HEK293 (cell line): Measurements from ENCODE around the gene ZNF197.

Experiments
- CTCF ChIA-PET: fragments of 350-600 bp; formaldehyde crosslinking; extraction: SDS; loops from one replicate; lab custom pipeline; 2021; ENCODE audit warnings: antibody characterized with exemption; lab: Yijun Ruan, JAX
- POLR2A ChIA-PET: fragments of 300-600 bp; formaldehyde crosslinking; extraction: SDS; loops from one replicate; lab custom pipeline; 2020; ENCODE audit warnings: antibody characterized with exemption, inconsistent platforms; lab: Yijun Ruan, JAX
- H3K27ac ChIP-seq: fragments of 200-500 bp; sonication (Bioruptor generic); 2 replicates; pipeline ENCODE4 v1.5.1; 2014; ENCODE audit warnings: low read depth, low read length, control low read depth, inconsistent platforms; ENCODE audit errors: extremely low read depth
- H3K36me3 ChIP-seq, 2 experiments: fragments of 200-500 bp in 1 of 2; sonication (Bioruptor generic) in 1 of 2; 1 replicate in 1 of 2; 2 replicates in 1 of 2; pipeline ENCODE4 v1.5.1; 2014 to 2017; ENCODE audit warnings: inconsistent platforms in 2 of 2, low read length in 2 of 2; ENCODE audit not compliant: control insufficient read depth in 2 of 2, insufficient read depth in 1 of 2
- H3K4me1 ChIP-seq: fragments of 200-500 bp; sonication (Bioruptor generic); 2 replicates; pipeline ENCODE4 v1.5.1; 2014; ENCODE audit warnings: mild to moderate bottlenecking, low read length, inconsistent platforms; ENCODE audit not compliant: control insufficient read depth, insufficient read depth
- H3K4me3 ChIP-seq: 2 replicates; pipeline ENCODE4 v1.5.1; 2011; ENCODE audit warnings: low read depth, mild to moderate bottlenecking, control low read depth, low read length, moderate library complexity
- H3K9me3 ChIP-seq: fragments of 200-500 bp; sonication (Bioruptor generic); 2 replicates; pipeline ENCODE4 v1.5.1; 2014; ENCODE audit warnings: low read depth, low read length, inconsistent platforms; ENCODE audit not compliant: control insufficient read depth, insufficient read depth
- EGR2 ChIP-seq: fragments of 450-650 bp; formaldehyde crosslinking; IDR thresholded peaks from 2 replicates; pipeline ENCODE4 v1.5.1; 2016; ENCODE audit warnings: low read depth, missing biosample characterization, missing genetic modification characterization
- GFI1B ChIP-seq: fragments of 450-650 bp; formaldehyde crosslinking; IDR thresholded peaks from 2 replicates; pipeline ENCODE4 v1.5.1; 2016; ENCODE audit warnings: missing biosample characterization, missing genetic modification characterization
- MYNN ChIP-seq: fragments of 450-650 bp; formaldehyde crosslinking; IDR thresholded peaks from 2 replicates; pipeline ENCODE4 v1.5.1; 2016; ENCODE audit warnings: missing biosample characterization, missing genetic modification characterization, borderline replicate concordance
- SP3 ChIP-seq: fragments of 450-650 bp; formaldehyde crosslinking; IDR thresholded peaks from 2 replicates; pipeline ENCODE4 v1.5.1; 2016; ENCODE audit warnings: missing biosample characterization, missing genetic modification characterization
- WT1 ChIP-seq: fragments of 450-650 bp; formaldehyde crosslinking; IDR thresholded peaks from 2 replicates; pipeline ENCODE4 v1.5.1; 2016; ENCODE audit warnings: missing biosample characterization, missing genetic modification characterization
- YY2 ChIP-seq: fragments of 450-650 bp; formaldehyde crosslinking; IDR thresholded peaks from 2 replicates; pipeline ENCODE4 v1.5.1; 2016; ENCODE audit warnings: missing biosample characterization, missing genetic modification characterization
- ZBTB21 ChIP-seq: fragments of 450-650 bp; formaldehyde crosslinking; IDR thresholded peaks from 2 replicates; pipeline ENCODE4 v1.5.1; 2017; ENCODE audit warnings: missing biosample characterization, missing genetic modification characterization
- ZEB2 ChIP-seq: fragments of 450-650 bp; formaldehyde crosslinking; IDR thresholded peaks from 2 replicates; pipeline ENCODE4 v1.5.1; 2016; ENCODE audit warnings: missing biosample characterization, missing genetic modification characterization
- ZNF133 ChIP-seq: fragments of 450-650 bp; formaldehyde crosslinking; IDR thresholded peaks from 2 replicates; pipeline ENCODE4 v1.5.1; 2016; ENCODE audit warnings: missing biosample characterization, missing genetic modification characterization
- ZNF155 ChIP-seq: fragments of 450-650 bp; formaldehyde crosslinking; IDR thresholded peaks from 2 replicates; pipeline ENCODE4 v1.5.1; 2016; ENCODE audit warnings: missing biosample characterization, missing genetic modification characterization
- ZNF184 ChIP-seq: fragments of 450-650 bp; IDR thresholded peaks from 2 replicates; pipeline ENCODE4 v1.5.1; 2018; ENCODE audit warnings: missing biosample characterization, mild to moderate bottlenecking, missing genetic modification characterization
- ZNF221 ChIP-seq: fragments of 450-650 bp; formaldehyde crosslinking; IDR thresholded peaks from 2 replicates; pipeline ENCODE4 v1.5.1; 2017; ENCODE audit warnings: missing biosample characterization, missing genetic modification characterization, borderline replicate concordance
- ZNF433 ChIP-seq: fragments of 450-650 bp; formaldehyde crosslinking; IDR thresholded peaks from 2 replicates; pipeline ENCODE4 v1.5.1; 2016; ENCODE audit warnings: missing biosample characterization, missing genetic modification characterization, low read depth
- ZNF549 ChIP-seq: fragments of 450-650 bp; IDR thresholded peaks from 2 replicates; pipeline ENCODE4 v1.5.1; 2018; ENCODE audit warnings: missing biosample characterization, missing genetic modification characterization, mild to moderate bottlenecking, inconsistent platforms, moderate library complexity
- ZNF777 ChIP-seq: fragments of 450-650 bp; formaldehyde crosslinking; IDR thresholded peaks from 2 replicates; pipeline ENCODE4 v1.5.1; 2017; ENCODE audit warnings: missing biosample characterization, missing genetic modification characterization, borderline replicate concordance
- ZSCAN16 ChIP-seq: fragments of 450-650 bp; formaldehyde crosslinking; IDR thresholded peaks from 2 replicates; pipeline ENCODE4 v1.5.1; 2016; ENCODE audit warnings: missing biosample characterization, missing genetic modification characterization
- TF ChIP-seq, protein P1 (sequence below): fragments of 450-650 bp; IDR thresholded peaks from 2 replicates; pipeline ENCODE4 v1.5.1; 2018; ENCODE audit warnings: missing biosample characterization, mild to moderate bottlenecking, missing genetic modification characterization
- TF ChIP-seq, protein P2 (sequence below): fragments of 450-650 bp; formaldehyde crosslinking; IDR thresholded peaks from 2 replicates; pipeline ENCODE4 v1.5.1; 2016; ENCODE audit warnings: missing biosample characterization, missing genetic modification characterization
- TF ChIP-seq, protein P3 (sequence below): fragments of 450-650 bp; formaldehyde crosslinking; IDR thresholded peaks from 2 replicates; pipeline ENCODE4 v1.5.1; 2017; ENCODE audit warnings: missing biosample characterization, missing genetic modification characterization
- TF ChIP-seq, protein P4 (sequence below): fragments of 450-650 bp; formaldehyde crosslinking; IDR thresholded peaks from 2 replicates; pipeline ENCODE4 v1.5.1; 2016; ENCODE audit warnings: missing biosample characterization, missing genetic modification characterization

ZNF197 gene

DNA sequence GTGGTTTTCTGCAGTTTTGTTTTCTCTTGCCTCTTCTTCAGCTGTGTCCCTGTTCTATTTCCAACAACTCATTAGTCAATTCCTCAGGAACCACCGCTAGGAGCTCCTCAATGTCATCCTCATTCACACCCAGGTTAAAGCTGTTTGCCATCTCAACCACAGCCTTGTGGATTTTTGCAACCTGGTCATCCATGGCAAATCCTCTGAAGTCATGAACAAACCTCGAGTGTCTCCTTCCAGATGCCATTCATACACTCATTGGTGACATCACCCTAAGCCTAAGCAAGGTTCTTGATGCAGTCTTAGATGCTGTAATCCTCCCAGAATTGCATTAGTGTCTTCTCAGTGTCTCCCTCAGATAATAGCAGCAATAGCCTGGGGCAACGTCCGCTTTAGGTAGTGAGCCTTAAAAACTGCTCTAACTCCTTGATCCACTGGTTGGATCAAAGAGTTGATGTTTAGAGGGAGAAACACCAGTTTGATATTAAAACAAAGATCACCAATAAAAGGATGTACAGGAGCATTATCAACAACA lies 56.2 kb downstream of the ZNF197 start (continued):
- TF ChIP-seq, protein P1, sequence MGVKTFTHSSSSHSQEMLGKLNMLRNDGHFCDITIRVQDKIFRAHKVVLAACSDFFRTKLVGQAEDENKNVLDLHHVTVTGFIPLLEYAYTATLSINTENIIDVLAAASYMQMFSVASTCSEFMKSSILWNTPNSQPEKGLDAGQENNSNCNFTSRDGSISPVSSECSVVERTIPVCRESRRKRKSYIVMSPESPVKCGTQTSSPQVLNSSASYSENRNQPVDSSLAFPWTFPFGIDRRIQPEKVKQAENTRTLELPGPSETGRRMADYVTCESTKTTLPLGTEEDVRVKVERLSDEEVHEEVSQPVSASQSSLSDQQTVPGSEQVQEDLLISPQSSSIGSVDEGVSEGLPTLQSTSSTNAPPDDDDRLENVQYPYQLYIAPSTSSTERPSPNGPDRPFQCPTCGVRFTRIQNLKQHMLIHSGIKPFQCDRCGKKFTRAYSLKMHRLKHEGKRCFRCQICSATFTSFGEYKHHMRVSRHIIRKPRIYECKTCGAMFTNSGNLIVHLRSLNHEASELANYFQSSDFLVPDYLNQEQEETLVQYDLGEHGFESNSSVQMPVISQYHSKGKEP = no peak
- no peak for TF ChIP-seq MYNN

DNA sequence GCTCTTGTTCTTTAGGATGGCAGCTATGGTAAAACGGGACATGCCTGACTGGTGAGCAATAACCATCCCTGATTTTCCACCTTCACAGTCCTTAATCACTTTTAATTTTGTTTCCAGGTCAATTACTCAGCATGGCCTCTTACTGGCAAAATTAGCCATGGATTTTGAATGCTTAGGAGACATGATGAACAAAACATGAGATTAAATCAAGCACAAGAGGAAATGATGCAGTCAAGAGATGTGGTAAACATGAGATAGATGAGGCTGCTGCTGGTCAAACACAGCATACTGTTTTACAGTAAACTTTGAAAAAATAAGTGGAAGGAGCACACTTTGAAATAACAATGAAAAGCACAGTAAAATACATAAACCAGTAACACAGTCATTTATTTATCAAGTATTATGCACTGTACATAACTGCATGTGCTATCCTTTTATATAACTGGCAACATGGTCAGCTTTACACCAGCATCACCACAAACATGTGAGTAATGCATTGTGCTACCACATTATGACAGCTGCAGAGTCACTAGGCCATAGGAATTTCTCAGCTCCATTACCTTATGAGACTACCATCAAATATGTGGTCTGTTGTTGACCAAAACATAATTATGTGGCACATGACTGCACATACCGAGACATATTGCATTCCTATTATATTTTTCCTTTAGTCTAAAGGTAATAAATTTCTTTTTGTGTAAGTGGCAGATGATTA lies 57.5 kb downstream of the ZNF197 start:
- POLR2A ChIA-PET = no interaction called here
- CTCF ChIA-PET = no interaction called here
- H3K36me3 ChIP-seq = no peaks in the 10 kb centered on the region
- H3K9me3 ChIP-seq = no peaks in the 10 kb centered on the region
- H3K4me1 ChIP-seq = no peaks in the 10 kb centered on the region
- H3K4me3 ChIP-seq = no peak overlapping the region
- TF ChIP-seq, protein P2, sequence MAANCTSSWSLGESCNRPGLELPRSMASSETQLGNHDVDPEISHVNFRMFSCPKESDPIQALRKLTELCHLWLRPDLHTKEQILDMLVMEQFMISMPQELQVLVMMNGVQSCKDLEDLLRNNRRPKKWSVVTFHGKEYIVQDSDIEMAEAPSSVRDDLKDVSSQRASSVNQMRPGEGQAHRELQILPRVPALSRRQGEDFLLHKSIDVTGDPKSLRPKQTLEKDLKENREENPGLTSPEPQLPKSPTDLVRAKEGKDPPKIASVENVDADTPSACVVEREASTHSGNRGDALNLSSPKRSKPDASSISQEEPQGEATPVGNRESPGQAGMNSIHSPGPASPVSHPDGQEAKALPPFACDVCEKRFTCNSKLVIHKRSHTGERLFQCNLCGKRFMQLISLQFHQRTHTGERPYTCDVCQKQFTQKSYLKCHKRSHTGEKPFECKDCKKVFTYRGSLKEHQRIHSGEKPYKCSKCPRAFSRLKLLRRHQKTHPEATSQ (tag by site-specific recombination) = no peak
- TF ChIP-seq GFI1B (tag by site-specific recombination) = no peak
- no peak for TF ChIP-seq ZNF133 (tag by site-specific recombination)
- no peak for TF ChIP-seq SP3 (tag by site-specific recombination)
- no peak for TF ChIP-seq ZEB2
- TF ChIP-seq ZNF549 = no peak
- TF ChIP-seq ZNF777 (tag by site-specific recombination) = no peak
- TF ChIP-seq, protein P3, sequence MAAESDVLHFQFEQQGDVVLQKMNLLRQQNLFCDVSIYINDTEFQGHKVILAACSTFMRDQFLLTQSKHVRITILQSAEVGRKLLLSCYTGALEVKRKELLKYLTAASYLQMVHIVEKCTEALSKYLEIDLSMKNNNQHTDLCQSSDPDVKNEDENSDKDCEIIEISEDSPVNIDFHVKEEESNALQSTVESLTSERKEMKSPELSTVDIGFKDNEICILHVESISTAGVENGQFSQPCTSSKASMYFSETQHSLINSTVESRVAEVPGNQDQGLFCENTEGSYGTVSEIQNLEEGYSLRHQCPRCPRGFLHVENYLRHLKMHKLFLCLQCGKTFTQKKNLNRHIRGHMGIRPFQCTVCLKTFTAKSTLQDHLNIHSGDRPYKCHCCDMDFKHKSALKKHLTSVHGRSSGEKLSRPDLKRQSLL (tag by site-specific recombination) = no peak
- no peak for TF ChIP-seq ZNF184 (tag by site-specific recombination)
- no peak for TF ChIP-seq WT1 (tag by site-specific recombination)
- no peak for TF ChIP-seq ZNF433 (tag by site-specific recombination)
- no peak overlapping the region for H3K27ac ChIP-seq

DNA sequence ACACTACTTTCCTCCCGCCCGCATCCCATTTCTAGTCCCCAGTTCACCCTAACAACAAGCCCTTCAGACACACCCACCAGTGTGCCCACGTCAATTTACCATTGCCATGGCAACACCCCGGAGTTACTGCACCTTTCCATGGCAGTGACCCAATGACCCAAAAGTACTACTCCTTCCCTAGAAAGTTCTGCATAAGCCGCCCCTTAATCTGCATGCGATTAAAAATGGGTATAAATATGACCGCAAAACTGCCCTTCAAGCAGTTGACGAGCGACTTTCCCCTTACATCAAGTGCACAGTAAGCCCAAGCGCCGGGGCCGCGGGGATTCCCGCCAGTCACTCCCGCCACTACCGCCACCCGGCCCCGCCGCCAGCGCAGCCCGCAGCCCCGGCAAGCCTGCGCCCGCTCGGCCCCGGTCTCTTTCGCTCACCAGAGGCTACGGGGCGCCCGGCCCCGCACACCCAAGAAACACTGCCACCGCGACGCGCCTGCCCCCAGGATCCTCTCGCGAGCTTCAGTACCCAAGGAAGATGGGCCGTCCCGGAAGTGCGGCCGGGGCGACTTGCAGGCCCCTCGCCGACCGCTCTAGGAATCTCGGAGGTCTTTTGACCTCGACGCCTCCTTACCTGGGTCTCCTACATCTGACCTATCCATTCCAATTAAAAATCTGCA lies 60.4 kb downstream of the ZNF197 start:
- Histone ChIP-seq H3K4me3 (no peak overlapping the region), H3K27ac (no peak overlapping the region), H3K4me1 (no peaks in the 10 kb centered on the region), H3K36me3 (no peaks in the 10 kb centered on the region), H3K9me3 (no peaks in the 10 kb centered on the region)
- POLR2A ChIA-PET = no interaction called here
- CTCF ChIA-PET = no interaction called here
- TF ChIP-seq ZNF155 (tag by site-specific recombination) (no peak), ZBTB21 (tag by site-specific recombination) (no peak), ZSCAN16 (tag by site-specific recombination) (no peak), EGR2 (tag by site-specific recombination) (no peak), SP3 (tag by site-specific recombination) (no peak), ZNF221 (tag by site-specific recombination) (no peak), WT1 (tag by site-specific recombination) (no peak), YY2 (no peak)
- TF ChIP-seq, protein P4, sequence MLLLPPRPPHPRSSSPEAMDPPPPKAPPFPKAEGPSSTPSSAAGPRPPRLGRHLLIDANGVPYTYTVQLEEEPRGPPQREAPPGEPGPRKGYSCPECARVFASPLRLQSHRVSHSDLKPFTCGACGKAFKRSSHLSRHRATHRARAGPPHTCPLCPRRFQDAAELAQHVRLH (tag by site-specific recombination) = no peak
